Muscle layer of duodenum (tissue), 2 donors: Measurements from ENCODE around the gene CABCOCO1.
A peak's percentile ranks its signal among the peaks of the same experiment; 100 is the strongest.

ENCODE experiments used
- H3K27ac ChIP-seq: one replicate; pipeline ENCODE4 v1.7.0; 2013; ENCODE audit warnings: mild to moderate bottlenecking, low read length
- H3K27me3 ChIP-seq: one replicate; pipeline ENCODE4 v1.7.0; 2013; ENCODE audit warnings: low read depth, mild to moderate bottlenecking, control low read depth, low read length
- H3K36me3 ChIP-seq, 2 donors: one replicate each; pipeline ENCODE4 v1.7.0; 2013; ENCODE audit warnings: low read length in 2 of 2, control low read depth in 1 of 2, mild to moderate bottlenecking in 1 of 2; ENCODE audit not compliant: insufficient read depth in 2 of 2, control insufficient read depth in 1 of 2
- H3K4me1 ChIP-seq, 2 donors: one replicate each; pipeline ENCODE4 v1.7.0; 2013; ENCODE audit warnings: low read length in 2 of 2, mild to moderate bottlenecking in 2 of 2, control low read depth in 1 of 2, moderate library complexity in 1 of 2; ENCODE audit not compliant: insufficient read depth in 2 of 2, control insufficient read depth in 1 of 2
- H3K4me3 ChIP-seq, 2 donors: one replicate each; pipeline ENCODE4 v1.7.0; 2013; ENCODE audit warnings: low read length in 2 of 2, low read depth in 1 of 2, mild to moderate bottlenecking in 1 of 2
- H3K9me3 ChIP-seq, 2 donors: one replicate each; pipeline ENCODE4 v1.7.0; 2013; ENCODE audit warnings: low read length in 2 of 2, control low read depth in 1 of 2, mild to moderate bottlenecking in 1 of 2; ENCODE audit not compliant: control insufficient read depth in 1 of 2
- donor health status: healthy.

The CABCOCO1 gene, protein sequence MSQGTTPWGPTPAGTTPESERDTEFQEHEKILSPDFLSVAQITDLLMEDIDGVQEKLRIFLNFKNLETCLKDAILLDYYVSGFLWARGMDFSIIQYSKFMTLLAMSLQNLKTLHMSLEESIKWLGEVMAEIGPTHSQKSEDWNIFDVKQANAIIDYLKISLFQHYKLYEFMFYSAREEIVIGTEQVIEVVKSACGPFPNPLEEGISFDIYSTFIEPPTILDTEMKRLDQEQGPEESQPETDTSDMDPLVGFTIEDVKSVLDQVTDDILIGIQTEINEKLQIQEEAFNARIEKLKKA

DNA sequence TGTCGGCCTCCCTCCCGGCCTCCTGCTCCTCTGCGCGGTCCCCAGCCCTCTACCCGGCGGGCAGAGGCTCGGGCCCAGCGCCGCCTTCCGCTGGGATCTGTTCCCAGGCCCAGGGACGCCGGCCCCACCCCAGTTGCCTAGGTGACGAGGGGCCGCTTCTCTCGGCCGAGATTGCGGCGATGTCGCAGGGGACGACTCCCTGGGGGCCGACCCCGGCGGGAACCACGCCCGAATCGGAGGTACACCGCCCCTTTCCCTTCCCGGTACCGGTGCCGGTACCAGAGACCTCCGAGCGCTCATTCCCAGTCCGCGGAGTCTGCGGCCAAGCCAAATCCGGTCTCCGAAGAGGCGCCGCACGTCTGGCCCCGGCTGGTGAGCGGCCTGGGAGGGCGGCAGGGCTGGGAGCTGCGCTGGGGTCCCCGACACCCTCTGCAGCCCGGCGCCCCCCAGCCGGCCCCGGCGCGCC, at the start of gene CABCOCO1:
CABCOCO1 (plus strand) TSS at position 136 of the 466 bp plus-strand sequence; CDS start at position 180, 44 bp downstream.
- H3K9me3 ChIP-seq: no peaks in the 10 kb centered on the region
- no peaks in the 10 kb centered on the region for H3K27me3 ChIP-seq
- H3K4me3 ChIP-seq: peak within 1 kb of the TSS; percentile 30 to 83
- H3K36me3 ChIP-seq: no peaks in the 10 kb centered on the region
- H3K4me1 ChIP-seq: no peaks in the 10 kb centered on the region
- H3K27ac ChIP-seq: no peak within 1 kb of the TSS

DNA sequence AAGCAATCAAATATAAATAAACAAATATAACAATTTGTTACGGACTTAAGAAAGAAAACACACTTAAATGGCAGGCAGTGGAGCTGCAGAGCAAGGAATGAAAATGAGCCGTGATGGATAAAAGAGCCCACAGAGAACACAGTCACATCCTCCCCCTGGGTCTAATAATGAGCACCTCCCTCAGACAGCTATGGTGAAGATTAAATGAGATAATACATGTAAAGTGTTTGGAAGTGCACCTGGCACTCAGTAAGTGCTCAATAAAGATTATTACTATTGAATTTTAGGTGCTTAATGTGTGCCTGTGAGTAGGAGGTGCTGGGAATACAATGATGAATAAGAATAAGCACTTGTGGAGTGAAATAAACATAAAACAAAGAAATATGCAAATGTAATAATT, 49.1 kb upstream of the CABCOCO1 start:
- no peaks in the 10 kb centered on the region for H3K4me1 ChIP-seq
- H3K9me3 ChIP-seq: no peaks in the 10 kb centered on the region
- no peaks in the 10 kb centered on the region for H3K27me3 ChIP-seq
- no peak overlapping the region for H3K4me3 ChIP-seq
- no peaks in the 10 kb centered on the region for H3K36me3 ChIP-seq
- no peak overlapping the region for H3K27ac ChIP-seq

DNA sequence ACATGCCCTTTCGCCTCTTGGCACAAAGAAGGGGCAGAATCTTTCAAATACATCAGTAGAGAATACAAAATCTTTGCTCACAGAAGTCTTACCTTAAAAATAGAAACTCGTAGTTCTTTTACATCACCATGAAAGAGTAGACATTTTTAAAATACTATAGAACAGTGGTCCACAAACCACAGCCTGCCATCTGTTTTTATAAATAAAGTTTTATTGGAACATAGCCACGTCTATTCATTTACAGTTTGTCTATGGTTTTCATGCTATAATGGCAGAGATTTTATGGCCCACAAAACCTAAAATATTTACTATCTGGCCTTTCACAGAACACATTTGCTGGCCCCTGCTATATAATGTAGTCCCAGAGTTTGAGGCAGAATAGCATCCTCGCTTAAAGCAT, 46.1 kb upstream of the CABCOCO1 start:
- Histone ChIP-seq H3K9me3 (no peaks in the 10 kb centered on the region), H3K27ac (no peak overlapping the region), H3K27me3 (no peaks in the 10 kb centered on the region), H3K4me3 (no peak overlapping the region), H3K4me1 (no peaks in the 10 kb centered on the region), H3K36me3 (no peaks in the 10 kb centered on the region)

DNA sequence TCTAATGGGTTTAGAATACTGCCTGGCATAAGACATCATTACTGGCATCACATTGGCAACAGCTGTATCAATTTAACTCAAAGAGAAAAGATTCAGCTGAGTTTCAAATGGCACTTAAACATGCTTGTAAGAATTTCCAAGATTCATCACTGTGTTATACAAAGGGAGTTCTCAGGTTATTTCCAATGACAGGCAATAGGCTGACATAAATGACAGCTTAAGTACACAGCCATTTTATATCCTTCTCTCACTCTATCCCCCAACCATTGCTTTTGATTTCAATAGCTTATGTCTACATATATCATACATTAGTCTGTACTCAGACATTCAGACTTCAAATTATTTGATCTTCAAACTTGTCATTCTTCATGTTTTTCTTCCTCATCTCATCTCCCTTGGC, 45.5 kb upstream of the CABCOCO1 start:
- Histone ChIP-seq H3K27ac (no peak overlapping the region), H3K4me3 (no peak overlapping the region), H3K9me3 (no peaks in the 10 kb centered on the region), H3K27me3 (no peaks in the 10 kb centered on the region), H3K36me3 (no peaks in the 10 kb centered on the region), H3K4me1 (no peaks in the 10 kb centered on the region)

DNA sequence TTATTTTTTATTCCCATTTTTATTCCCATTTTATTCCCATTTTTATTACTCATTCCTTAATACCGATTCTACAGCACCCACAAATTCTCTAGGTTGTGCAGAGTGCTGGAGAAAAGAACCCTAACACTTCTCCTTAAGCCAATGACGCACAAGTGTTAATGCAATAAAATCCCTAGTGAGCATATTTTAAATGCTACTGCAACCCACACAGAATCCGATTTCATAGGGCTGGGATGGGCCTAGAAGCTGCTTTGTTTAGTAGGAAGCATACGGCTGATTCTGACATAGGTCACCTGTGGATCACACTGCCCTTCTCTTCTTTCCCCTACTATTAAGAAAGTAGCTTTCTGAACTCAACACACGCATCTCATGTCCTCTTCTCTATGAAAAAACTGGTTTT, 45.1 kb upstream of the CABCOCO1 start:
- Histone ChIP-seq H3K27me3 (no peaks in the 10 kb centered on the region), H3K4me1 (no peaks in the 10 kb centered on the region), H3K9me3 (no peaks in the 10 kb centered on the region), H3K4me3 (no peak overlapping the region), H3K27ac (no peak overlapping the region), H3K36me3 (no peaks in the 10 kb centered on the region)

DNA sequence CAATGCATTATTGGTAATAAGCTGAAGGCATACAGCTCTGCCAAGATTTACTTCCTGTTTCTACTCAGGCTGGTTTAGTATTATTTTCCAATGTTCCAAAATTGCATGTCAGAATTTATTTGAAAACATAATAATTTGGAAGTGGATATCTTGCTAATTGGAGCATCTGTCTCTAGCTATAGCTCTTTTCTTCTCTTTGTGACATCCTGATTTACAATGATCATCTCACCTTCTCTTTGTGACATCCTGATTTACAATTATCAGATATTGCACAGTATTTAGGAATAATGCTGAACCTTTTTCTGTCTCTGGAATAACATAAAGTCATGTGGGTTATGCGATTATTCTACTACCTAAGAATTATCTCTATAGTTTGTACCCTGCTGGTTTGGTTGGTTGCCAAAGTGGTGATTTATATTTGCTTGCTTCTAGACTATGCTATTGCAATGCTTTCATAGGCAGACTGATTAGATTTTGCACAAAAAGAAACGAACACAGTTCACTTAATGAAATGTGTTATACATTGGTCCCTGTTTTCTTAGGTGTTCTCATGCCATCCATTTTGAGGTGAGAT, 44.3 kb upstream of the CABCOCO1 start:
- no peaks in the 10 kb centered on the region for H3K36me3 ChIP-seq

DNA sequence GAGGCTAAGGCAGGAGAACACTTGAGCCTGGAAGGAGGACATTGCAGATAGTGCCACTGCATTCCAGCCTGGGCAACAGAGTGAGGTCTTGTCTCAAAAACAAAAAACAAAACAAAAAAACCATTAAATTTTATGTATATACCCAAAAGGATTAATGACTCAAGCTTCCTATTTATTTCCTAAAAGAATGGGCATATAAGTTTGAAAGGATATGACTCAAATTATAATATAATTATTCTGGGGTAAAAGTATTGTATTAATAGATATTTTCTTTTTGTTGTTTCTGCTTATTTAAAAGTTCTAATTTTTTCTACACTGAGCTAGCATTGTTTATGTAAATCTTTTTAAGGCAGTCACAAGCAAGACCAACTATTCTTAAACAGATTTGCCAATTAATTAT, 42.2 kb upstream of the CABCOCO1 start:
- no peak overlapping the region for H3K27ac ChIP-seq

More for the DNA sequence above, 44.3 kb upstream of the CABCOCO1 start:
- Histone ChIP-seq H3K4me3 (no peak overlapping the region), H3K27ac (no peak overlapping the region), H3K4me1 (peaks cover 0 to 2% of the 10 kb centered on the region in 2 donors), H3K27me3 (no peaks in the 10 kb centered on the region), H3K9me3 (no peaks in the 10 kb centered on the region)

DNA sequence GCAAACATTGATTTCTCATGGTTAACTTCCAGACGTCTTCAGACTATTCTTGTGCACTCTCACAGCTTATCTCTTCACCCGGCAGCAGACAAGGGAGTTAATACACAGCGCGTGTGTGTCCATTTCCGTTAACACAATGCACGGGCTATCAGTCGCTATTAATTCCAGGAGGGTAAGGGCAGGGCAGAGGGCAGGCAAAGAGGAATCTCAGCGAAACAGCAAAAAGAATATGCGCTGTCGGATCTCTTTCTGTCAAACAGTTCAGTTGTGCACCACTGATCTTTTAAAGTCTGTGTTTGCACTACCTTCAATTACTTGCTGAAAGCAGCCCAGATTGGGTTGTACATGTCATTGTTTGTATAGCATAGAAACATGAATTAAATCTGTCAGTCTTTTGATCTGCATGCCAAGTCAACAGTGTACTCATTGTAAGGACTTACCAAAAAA, 41.1 kb upstream of the CABCOCO1 start:
- Histone ChIP-seq H3K27ac (no peak overlapping the region), H3K27me3 (no peaks in the 10 kb centered on the region), H3K4me3 (no peak overlapping the region), H3K4me1 (peaks cover 0 to 5% of the 10 kb centered on the region in 2 donors), H3K9me3 (no peaks in the 10 kb centered on the region), H3K36me3 (no peaks in the 10 kb centered on the region)

More for the DNA sequence above, 42.2 kb upstream of the CABCOCO1 start:
- Histone ChIP-seq H3K36me3 (no peaks in the 10 kb centered on the region), H3K4me3 (no peak overlapping the region), H3K4me1 (peaks cover 0 to 5% of the 10 kb centered on the region in 2 donors), H3K27me3 (no peaks in the 10 kb centered on the region), H3K9me3 (no peaks in the 10 kb centered on the region)

DNA sequence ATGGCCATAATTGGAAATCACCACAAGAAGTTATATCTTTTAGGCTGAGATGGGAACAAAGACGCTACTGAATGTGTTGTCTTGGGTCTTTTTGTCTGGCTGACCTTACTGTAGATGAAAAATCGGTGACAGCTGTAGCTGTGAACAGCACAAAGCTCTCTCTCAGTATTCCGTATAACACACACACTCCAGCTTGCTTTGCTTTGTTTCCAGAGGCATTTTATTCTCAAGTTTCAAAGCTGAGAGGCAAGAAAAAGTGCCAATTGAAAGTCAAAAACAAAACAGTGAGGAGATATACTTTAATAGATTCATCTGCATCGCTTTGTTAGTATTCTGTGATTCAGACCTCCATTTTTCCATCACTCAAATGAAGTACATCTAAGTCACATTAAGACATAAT, 39.6 kb upstream of the CABCOCO1 start:
- Histone ChIP-seq H3K27me3 (no peaks in the 10 kb centered on the region), H3K4me1 (peaks cover 0 to 8% of the 10 kb centered on the region in 2 donors), H3K9me3 (no peaks in the 10 kb centered on the region), H3K27ac (no peak overlapping the region), H3K36me3 (no peaks in the 10 kb centered on the region), H3K4me3 (no peak overlapping the region)

DNA sequence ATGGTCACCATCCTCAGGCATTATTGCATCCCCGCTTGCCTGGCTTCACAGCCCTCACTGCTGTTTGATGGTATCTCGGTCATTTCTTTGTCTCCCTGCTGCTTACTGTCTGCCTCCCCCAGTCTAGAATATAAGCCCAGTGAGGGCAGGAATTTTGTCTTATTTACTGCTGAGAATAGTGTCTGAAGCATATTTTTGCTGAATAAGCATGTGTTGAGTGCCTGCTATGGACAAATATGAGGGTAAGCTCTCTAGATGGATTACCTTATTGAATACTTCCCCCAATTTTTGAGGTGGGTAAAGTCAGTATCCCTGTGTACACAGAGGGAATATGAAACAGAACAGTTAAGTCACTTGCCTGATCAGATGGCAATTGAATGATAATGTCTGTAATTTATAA, 36.5 kb upstream of the CABCOCO1 start:
- peaks cover 0 to 12% of the 10 kb centered on the region in 2 donors for H3K4me1 ChIP-seq
- H3K4me3 ChIP-seq: no peak overlapping the region
- no peaks in the 10 kb centered on the region for H3K9me3 ChIP-seq
- H3K27ac ChIP-seq: no peak overlapping the region
- H3K27me3 ChIP-seq: no peaks in the 10 kb centered on the region
- no peaks in the 10 kb centered on the region for H3K36me3 ChIP-seq

DNA sequence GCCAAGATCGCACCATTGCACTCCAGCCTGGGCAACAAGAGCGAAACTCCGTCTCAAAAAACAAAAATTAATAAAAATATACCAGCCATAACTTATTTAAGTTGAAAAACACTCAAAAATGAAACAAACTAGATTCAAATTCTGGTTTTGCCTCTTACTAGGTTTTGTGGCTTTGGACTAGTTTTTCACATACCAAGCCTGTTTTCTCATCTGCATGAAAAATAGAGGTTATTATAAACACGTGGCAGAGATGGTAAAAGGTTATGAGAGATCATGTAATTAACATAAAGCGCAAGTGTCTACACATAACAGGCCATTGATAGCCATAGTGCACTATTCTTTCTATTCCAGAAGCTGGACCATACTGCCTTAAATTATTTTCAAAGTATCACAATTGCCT, 35.5 kb upstream of the CABCOCO1 start:
- H3K4me1 ChIP-seq: peaks cover 0 to 12% of the 10 kb centered on the region in 2 donors
- no peaks in the 10 kb centered on the region for H3K9me3 ChIP-seq
- no peak overlapping the region for H3K27ac ChIP-seq
- H3K27me3 ChIP-seq: no peaks in the 10 kb centered on the region
- H3K36me3 ChIP-seq: no peaks in the 10 kb centered on the region
- H3K4me3 ChIP-seq: no peak overlapping the region
